ENCODE data around the gene CYP26A1.

DNA sequence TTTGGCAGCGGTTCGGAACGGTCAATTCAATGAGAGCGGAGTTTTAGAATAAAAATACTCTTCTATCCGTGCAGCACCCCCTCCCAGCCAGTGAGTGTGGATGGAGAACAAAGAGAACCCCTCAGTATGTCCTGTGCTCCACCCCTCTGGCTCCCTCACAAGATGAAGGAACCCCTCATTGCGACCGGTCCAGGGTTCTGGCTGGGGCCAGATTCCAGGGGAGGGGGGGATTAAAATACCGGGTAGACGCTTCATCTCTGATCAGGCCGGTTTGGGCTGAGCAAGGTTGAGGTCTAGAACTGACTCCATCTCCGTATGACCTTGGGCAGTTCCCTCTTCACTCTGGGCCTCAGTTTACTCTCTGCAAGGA is 7.2 kb upstream of the CYP26A1 start:
- TF ChIP-seq CREB1 (CRISPR knock-in tag; IDR thresholded peaks at IDR 0.05; ENCODE audit: low read depth) (no peak), CTCF (conservative IDR thresholded peaks at IDR 0.05; ENCODE audit: low read depth in 2 of 2) (no peak), EZH2 (IDR thresholded peaks at IDR 0.05; ENCODE audit: low read depth, unreplicated experiment) (peak; percentile 58), STAT1 (IDR thresholded peaks at IDR 0.05; ENCODE audit: unreplicated experiment) (no peak), ZNF331 (CRISPR knock-in tag; IDR thresholded peaks at IDR 0.05; ENCODE audit: low read depth) (no peak), JUNB (IDR thresholded peaks at IDR 0.05; ENCODE audit: unreplicated experiment) (no peak), REST (IDR thresholded peaks at IDR 0.05; ENCODE audit: unreplicated experiment) (no peak), POLR2AphosphoS5 (IDR thresholded peaks at IDR 0.05; ENCODE audit: low read depth) (no peak), EZH2phosphoT487 (IDR thresholded peaks at IDR 0.05; ENCODE audit: unreplicated experiment) (no peak), ZNF114 (CRISPR knock-in tag; IDR thresholded peaks at IDR 0.05) (no peak)

Measured in GM23338 (cell line).